Fibroblast of skin of abdomen (primary cell): Measurements from ENCODE around the gene MYH6.
"Not testable (repeated sequence)": the region's sequence is repeated elsewhere in the genome, so short reads cannot be mapped to it uniquely, and the experiment has no call there.

Source experiments
- DNase-seq: peaks from one replicate; pipeline ENCODE4 v3.0.0-alpha.2; 2013

The MYH6 gene

GRCh38 chr14:23413681-23414080 is 5.6 kb upstream of the MYH6 start:
- no peak for DNase-seq

GRCh38 chr14:23411563-23412525 is 3.8 kb upstream of the MYH6 start:
- no peak for DNase-seq

GRCh38 chr14:23409966-23410635 is 2.0 kb upstream of the MYH6 start:
- DNase-seq = no peak

GRCh38 chr14:23409475-23409874 is 1.4 kb upstream of the MYH6 start:
- no peak for DNase-seq

- no peak for DNase-seq
These were observed 196 bp upstream of the MYH6 start for GRCh38 chr14:23408307-23408630.

GRCh38 chr14:23406725-23407355 is 1.2 kb downstream of the MYH6 start:
- DNase-seq = no peak

- no peak for DNase-seq
These were observed 1.8 kb downstream of the MYH6 start for GRCh38 chr14:23406244-23406643.

- no peak for DNase-seq
These were observed 2.5 kb downstream of the MYH6 start for GRCh38 chr14:23405516-23406025.

- no peak for DNase-seq
These were observed 3.0 kb downstream of the MYH6 start for GRCh38 chr14:23405096-23405495.

GRCh38 chr14:23404331-23404900 is 3.7 kb downstream of the MYH6 start:
- DNase-seq = no peak

GRCh38 chr14:23403908-23404307 is 4.2 kb downstream of the MYH6 start:
- no peak for DNase-seq

GRCh38 chr14:23403139-23403438 is 5.0 kb downstream of the MYH6 start:
- no peak for DNase-seq

- DNase-seq = no peak
These were observed 5.6 kb downstream of the MYH6 start for GRCh38 chr14:23402296-23403138.

- DNase-seq = no peak
These were observed 6.8 kb downstream of the MYH6 start for GRCh38 chr14:23401291-23401690.

GRCh38 chr14:23400496-23401149 is 7.5 kb downstream of the MYH6 start:
- not testable (repeated sequence) for DNase-seq

- DNase-seq = no peak
These were observed 8.5 kb downstream of the MYH6 start for GRCh38 chr14:23399591-23399990.

- DNase-seq = no peak
These were observed 8.9 kb downstream of the MYH6 start for GRCh38 chr14:23399136-23399535.

GRCh38 chr14:23398348-23398747 is 9.7 kb downstream of the MYH6 start:
- DNase-seq = no peak

GRCh38 chr14:23396781-23397407 is 11.2 kb downstream of the MYH6 start:
- no peak for DNase-seq

- DNase-seq = no peak
These were observed 11.9 kb downstream of the MYH6 start for GRCh38 chr14:23396126-23396525.

- DNase-seq = no peak
These were observed 15.5 kb downstream of the MYH6 start for GRCh38 chr14:23392613-23393012.
